HepG2 (cell line): Measurements from ENCODE around the gene HSD17B2. TPM values are rescaled to one million over a fixed set of nuclear protein-coding genes. Genes with fewer than 3 reads are reported as not detected.

ENCODE experiments used
- ATAC-seq: fragments of 200-7000 bp; cut with Tn5 transposase; 3 replicates; pipeline ENCODE4 v1.9.1; 2020; ENCODE audit warnings: mild to moderate bottlenecking, moderate library complexity
- BruUV-seq: library from RNA; stranded (reverse); fragments of 400-500 nt; replicated peaks from 2 replicates; lab custom pipeline; 2021; lab: Mats Ljungman, UMichigan
- CTCF ChIA-PET: fragments of 300-600 bp; formaldehyde crosslinking; extraction: SDS; loops from one replicate; lab custom pipeline; 2021; ENCODE audit warnings: low total read pairs, inconsistent platforms, low intra/inter-chr PET ratio; lab: Yijun Ruan, JAX
- POLR2A ChIA-PET: fragments of 350-600 bp; sonication (Branson Sonifier 250); formaldehyde crosslinking; loops from one replicate; lab custom pipeline; 2020; ENCODE audit warnings: antibody characterized with exemption, inconsistent platforms; lab: Yijun Ruan, JAX
- DNase-seq: peaks from one replicate; pipeline ENCODE4 v3.0.0-alpha.2; 2015; ENCODE audit warnings: low spot score
- FAIRE-seq: peaks from 3 replicates; lab custom pipeline; 2011; peaks lifted over from hg19 to GRCh38; lab: Jason Lieb, UNC
- H2AFZ ChIP-seq: one replicate; pipeline ENCODE4 v1.6.1; 2011; ENCODE audit warnings: low read length, inconsistent platforms
- H3K27ac ChIP-seq: fragments of 300-600 bp; 3 replicates; pipeline ENCODE4 v1.8.0; 2011; ENCODE audit warnings: mixed run types, mild to moderate bottlenecking, mixed read lengths, low read length, inconsistent platforms; ENCODE audit not compliant: insufficient read depth; ENCODE audit errors: extremely low read length
- H3K27me3 ChIP-seq, 2 experiments: fragments of 200-600 bp in 1 of 2; 2 replicates in 1 of 2; 3 replicates in 1 of 2; pipeline versions ENCODE4 v1.6.0 to v1.8.0; 2011; ENCODE audit warnings: low read length in 2 of 2, mild to moderate bottlenecking in 2 of 2, moderate library complexity in 2 of 2, inconsistent platforms in 1 of 2; ENCODE audit not compliant: insufficient read depth in 2 of 2, control insufficient read depth in 1 of 2
- H3K36me3 ChIP-seq, 2 experiments: fragments of 200-600 bp in 1 of 2; replicated peaks in 1 of 2; 2 replicates in 1 of 2; 3 replicates in 1 of 2; pipeline versions ENCODE4 v1.5.1 to v1.8.0; 2011; ENCODE audit warnings: low read length in 2 of 2, inconsistent platforms in 1 of 2; ENCODE audit not compliant: insufficient read depth in 2 of 2, control insufficient read depth in 1 of 2
- H3K4me1 ChIP-seq: 2 replicates; pipeline ENCODE4 v1.5.1; 2012; ENCODE audit warnings: low read length, inconsistent platforms; ENCODE audit not compliant: insufficient read depth
- H3K4me2 ChIP-seq: 2 replicates; pipeline ENCODE4 v1.6.0; 2011; ENCODE audit warnings: low read depth, low read length, inconsistent platforms
- H3K4me3 ChIP-seq, 3 experiments: fragments of 200-600 bp in 1 of 3; sonication (generic), shearing (Covaris generic) in 1 of 3; replicated peaks in 1 of 3; 2 replicates each; pipeline ENCODE4 v1.5.1; 2011 to 2016; ENCODE audit warnings: low read length in 3 of 3, inconsistent platforms in 2 of 3, low read depth in 2 of 3, mild to moderate bottlenecking in 2 of 3, control low read depth in 1 of 3, mixed read lengths in 1 of 3; ENCODE audit not compliant: insufficient read depth in 1 of 3
- H3K79me2 ChIP-seq: one replicate; pipeline ENCODE4 v1.6.1; 2011; ENCODE audit warnings: low read length, inconsistent platforms; ENCODE audit not compliant: insufficient read depth
- H3K9ac ChIP-seq: 2 replicates; pipeline ENCODE4 v1.6.0; 2011; ENCODE audit warnings: mild to moderate bottlenecking, low read depth, low read length, inconsistent platforms; ENCODE audit not compliant: insufficient read depth
- H3K9me3 ChIP-seq: 2 replicates; pipeline ENCODE4 v1.5.1; 2012; ENCODE audit warnings: mild to moderate bottlenecking, low read length
- H4K20me1 ChIP-seq: 2 replicates; pipeline ENCODE4 v1.6.0; 2011; ENCODE audit warnings: inconsistent platforms, mild to moderate bottlenecking, low read length, moderate library complexity; ENCODE audit not compliant: insufficient read depth
- EP300 ChIP-seq, 3 experiments: sonication (generic) in 1 of 3; formaldehyde crosslinking in 1 of 3; IDR thresholded peaks; 2 replicates each; pipeline versions ENCODE4 v1.5.1 to v1.6.1; 2011 to 2020; ENCODE audit warnings: low read depth in 2 of 3, low read length in 2 of 3, borderline replicate concordance in 1 of 3, improper control_type of control experiment in 1 of 3, mild to moderate bottlenecking in 1 of 3, missing genetic modification reagents in 1 of 3, moderate library complexity in 1 of 3
- FOXA1 ChIP-seq, 2 experiments: fragments of 450-650 bp in 1 of 2; sonication (generic) in 1 of 2; formaldehyde crosslinking in 1 of 2; IDR thresholded peaks; 2 replicates each; pipeline versions ENCODE4 v1.4.0 to v1.6.1; 2016 to 2020; ENCODE audit warnings: missing genetic modification reagents in 1 of 2
- MAFK ChIP-seq, 2 experiments: IDR thresholded peaks in 1 of 2; conservative IDR thresholded peaks in 1 of 2; 2 replicates each; pipeline ENCODE4 v1.6.1; 2011; ENCODE audit warnings: improper control_type of control experiment in 2 of 2, low read length in 2 of 2
- MED1 ChIP-seq: sonication (generic); formaldehyde crosslinking; IDR thresholded peaks from 2 replicates; pipeline ENCODE4 v1.4.0; 2020; ENCODE audit warnings: missing genetic modification reagents
- PRPF4 ChIP-seq: fragments of 200-400 bp; formaldehyde crosslinking; IDR thresholded peaks from 2 replicates; pipeline ENCODE4 v1.6.1; 2016; ENCODE audit warnings: low read length, low read depth; ENCODE audit not compliant: poor library complexity, severe bottlenecking
- RELA ChIP-seq: sonication (generic); formaldehyde crosslinking; IDR thresholded peaks from 2 replicates; pipeline ENCODE4 v1.4.0; 2020; ENCODE audit warnings: missing genetic modification reagents
- SMAD1 ChIP-seq: sonication (generic); formaldehyde crosslinking; IDR thresholded peaks from 2 replicates; pipeline ENCODE4 v1.4.0; 2020; ENCODE audit warnings: missing genetic modification reagents, low read depth, mild to moderate bottlenecking, borderline replicate concordance
- ZNF124 ChIP-seq: sonication (generic); formaldehyde crosslinking; IDR thresholded peaks from 2 replicates; pipeline ENCODE4 v1.4.0; 2020; ENCODE audit warnings: missing genetic modification reagents
- ZNF331 ChIP-seq: sonication (generic); formaldehyde crosslinking; IDR thresholded peaks from 2 replicates; pipeline ENCODE4 v1.4.0; 2020; ENCODE audit warnings: missing genetic modification reagents
- ZNF557 ChIP-seq: sonication (generic); formaldehyde crosslinking; IDR thresholded peaks from 2 replicates; pipeline ENCODE4 v1.4.0; 2020; ENCODE audit warnings: missing genetic modification reagents
- ZNF619 ChIP-seq: sonication (generic); formaldehyde crosslinking; IDR thresholded peaks from 2 replicates; pipeline ENCODE4 v1.4.0; 2020; ENCODE audit warnings: mild to moderate bottlenecking, missing genetic modification reagents
- WGBS: methylation state at CpG from one replicate; pipeline ENCODE4 v1.1.6; 2017; ENCODE audit warnings: low lambda C conversion rate; 5-methylcytosine and 5-hydroxymethylcytosine counted together
- in situ Hi-C: cut with HindIII; loops from 2 replicates; pipeline ENCODE4 v1.10.0; 2017; ENCODE audit warnings: low pct_unique_long_range_greater_than_20kb; ENCODE audit not compliant: extremely low pct_ligation_motif_present
- intact Hi-C: fragments of 100-400 bp; cut with micrococcal nuclease; formaldehyde crosslinking; loops from one replicate; pipeline ENCODE4 v1.10.0; 2022; ENCODE audit not compliant: unreplicated experiment
- polyA plus RNA-seq, 8 experiments: library from polyadenylated mRNA; depleted of rRNA in 3 of 8; stranded (reverse) in 7 of 8; unstranded in 1 of 8; fragments of >200 nt; fragmentation: Illumina TruSeq in 4 of 8; extraction: Trizol in 4 of 8; gene quantifications; 2 replicates each; pipeline versions ENCODE4 v1.2.1 to v1.2.3, GENCODE V29; 2011 to 2016; ENCODE audit warnings: low read depth in 4 of 8, missing spikeins in 1 of 8, mixed read lengths in 1 of 8; ENCODE audit not compliant: insufficient read depth in 1 of 8
- total RNA-seq, 5 experiments: library from RNA; depleted of rRNA; stranded (reverse); fragments of >200 nt; fragmentation: Illumina TruSeq; extraction: Trizol; gene quantifications; 2 replicates each; pipeline ENCODE4 v1.2.3, GENCODE V29; 2016; ENCODE audit warnings: low read depth in 1 of 5
- TF ChIP-seq, protein P1 (sequence below): sonication (generic); formaldehyde crosslinking; IDR thresholded peaks from 2 replicates; pipeline ENCODE4 v1.4.0; 2020; ENCODE audit warnings: missing genetic modification reagents, borderline replicate concordance
- TF ChIP-seq, protein P2 (sequence below): sonication (generic); IDR thresholded peaks from 2 replicates; pipeline ENCODE4 v1.6.1; 2016; ENCODE audit warnings: low read depth, borderline replicate concordance
- TF ChIP-seq, protein P3 (sequence below): sonication (generic); formaldehyde crosslinking; IDR thresholded peaks from 2 replicates; pipeline ENCODE4 v1.4.0; 2020; ENCODE audit warnings: missing genetic modification reagents

Gene HSD17B2
- total and polyA plus RNA-seq, 2 of the 13 experiments (the other 11 are each of a cell fraction or from before 2014, with no cell fraction given): 26.3 to 69.3 TPM

DNA sequence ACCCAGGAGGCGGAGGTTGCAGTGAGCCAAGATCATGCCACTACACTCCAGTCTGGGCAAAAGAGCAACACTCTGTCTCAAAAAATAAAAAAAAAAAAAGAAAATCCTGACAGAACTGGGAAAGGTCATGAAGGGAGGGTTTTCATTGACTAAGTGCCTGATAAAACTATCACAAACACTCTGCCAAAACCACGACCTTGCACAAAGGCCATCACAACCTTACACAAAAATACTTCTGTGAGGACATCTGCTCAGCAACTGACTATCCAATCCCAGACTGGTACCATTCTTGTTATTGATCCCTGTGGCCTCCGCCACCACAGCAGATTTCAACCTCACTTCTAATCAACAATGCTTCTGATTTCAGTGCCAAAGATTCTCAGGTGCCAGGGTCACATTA lies 94.8 kb downstream of the HSD17B2 start:
- no peak overlapping the region for H2AFZ ChIP-seq
- BruUV-seq: no TSS peak
- in situ Hi-C loops: no loop called here
- DNase-seq: no peak
- CTCF ChIA-PET: no interaction called here
- TF ChIP-seq, protein P1, sequence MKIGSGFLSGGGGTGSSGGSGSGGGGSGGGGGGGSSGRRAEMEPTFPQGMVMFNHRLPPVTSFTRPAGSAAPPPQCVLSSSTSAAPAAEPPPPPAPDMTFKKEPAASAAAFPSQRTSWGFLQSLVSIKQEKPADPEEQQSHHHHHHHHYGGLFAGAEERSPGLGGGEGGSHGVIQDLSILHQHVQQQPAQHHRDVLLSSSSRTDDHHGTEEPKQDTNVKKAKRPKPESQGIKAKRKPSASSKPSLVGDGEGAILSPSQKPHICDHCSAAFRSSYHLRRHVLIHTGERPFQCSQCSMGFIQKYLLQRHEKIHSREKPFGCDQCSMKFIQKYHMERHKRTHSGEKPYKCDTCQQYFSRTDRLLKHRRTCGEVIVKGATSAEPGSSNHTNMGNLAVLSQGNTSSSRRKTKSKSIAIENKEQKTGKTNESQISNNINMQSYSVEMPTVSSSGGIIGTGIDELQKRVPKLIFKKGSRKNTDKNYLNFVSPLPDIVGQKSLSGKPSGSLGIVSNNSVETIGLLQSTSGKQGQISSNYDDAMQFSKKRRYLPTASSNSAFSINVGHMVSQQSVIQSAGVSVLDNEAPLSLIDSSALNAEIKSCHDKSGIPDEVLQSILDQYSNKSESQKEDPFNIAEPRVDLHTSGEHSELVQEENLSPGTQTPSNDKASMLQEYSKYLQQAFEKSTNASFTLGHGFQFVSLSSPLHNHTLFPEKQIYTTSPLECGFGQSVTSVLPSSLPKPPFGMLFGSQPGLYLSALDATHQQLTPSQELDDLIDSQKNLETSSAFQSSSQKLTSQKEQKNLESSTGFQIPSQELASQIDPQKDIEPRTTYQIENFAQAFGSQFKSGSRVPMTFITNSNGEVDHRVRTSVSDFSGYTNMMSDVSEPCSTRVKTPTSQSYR (CRISPR knock-in tag): no peak
- TF ChIP-seq, protein P2, sequence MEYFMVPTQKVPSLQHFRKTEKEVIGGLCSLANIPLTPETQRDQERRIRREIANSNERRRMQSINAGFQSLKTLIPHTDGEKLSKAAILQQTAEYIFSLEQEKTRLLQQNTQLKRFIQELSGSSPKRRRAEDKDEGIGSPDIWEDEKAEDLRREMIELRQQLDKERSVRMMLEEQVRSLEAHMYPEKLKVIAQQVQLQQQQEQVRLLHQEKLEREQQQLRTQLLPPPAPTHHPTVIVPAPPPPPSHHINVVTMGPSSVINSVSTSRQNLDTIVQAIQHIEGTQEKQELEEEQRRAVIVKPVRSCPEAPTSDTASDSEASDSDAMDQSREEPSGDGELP: no peak
- 0 out of 4 replicates have a peak, but pooled peaks of 1 of the 2 experiments have one; percentile 3 for TF ChIP-seq MAFK (conservative IDR thresholded peaks at IDR 0.05 in 1 of 2, IDR thresholded peaks at IDR 0.05 in 1 of 2; ENCODE audit: low read length in 2 of 2)
- no peak overlapping the region for H3K4me3 ChIP-seq
- POLR2A ChIA-PET: no interaction called here
- H3K79me2 ChIP-seq: no peaks in the 10 kb centered on the region
- H3K4me2 ChIP-seq: no peak overlapping the region
- intact Hi-C loops: no loop called here
- 0 out of 2 replicates have a peak, but pooled peaks cover 5% of the 10 kb centered on the region for H3K4me1 ChIP-seq
- WGBS: 72% methylated on average over 3 of the region's 3 CpGs
- H3K9ac ChIP-seq: no peak overlapping the region
- no peak for FAIRE-seq
- no peaks in the 10 kb centered on the region for H4K20me1 ChIP-seq
- no peaks in the 10 kb centered on the region for H3K9me3 ChIP-seq
- H3K27me3 ChIP-seq: no peaks in the 10 kb centered on the region
- H3K36me3 ChIP-seq: no peaks in the 10 kb centered on the region
- no peak; the same call in 2 of the 3 replicates for ATAC-seq
- H3K27ac ChIP-seq: no peak overlapping the region

DNA sequence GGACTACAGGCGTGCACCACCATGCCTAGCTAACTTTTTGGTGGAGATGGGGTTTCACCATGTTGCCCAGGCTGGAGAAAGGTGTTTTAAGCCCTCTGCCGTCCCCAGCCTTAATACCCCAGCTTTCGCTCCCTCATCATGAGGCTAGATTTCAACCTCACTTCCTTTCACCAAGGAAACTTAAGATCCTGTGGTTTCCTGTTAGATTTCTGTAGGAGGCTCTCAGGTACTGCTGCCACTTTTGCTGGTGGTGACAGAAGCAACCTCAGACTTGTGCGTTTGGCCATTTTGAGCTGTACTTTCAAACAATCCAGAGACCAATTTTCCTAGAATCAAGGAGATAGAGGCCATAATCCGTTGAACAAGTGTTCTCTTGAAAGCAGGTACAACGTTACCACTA lies 98.7 kb downstream of the HSD17B2 start:
- Histone ChIP-seq H3K4me1 (peaks cover 35% of the 10 kb centered on the region), H3K36me3 (no peaks in the 10 kb centered on the region; a peak in 2 of 5 replicates), H3K9me3 (no peaks in the 10 kb centered on the region), H3K27me3 (no peaks in the 10 kb centered on the region), H3K27ac (no peak overlapping the region), H3K9ac (no peak overlapping the region), H2AFZ (no peak overlapping the region), H3K4me3 (no peak overlapping the region), H3K4me2 (no peak overlapping the region), H4K20me1 (no peaks in the 10 kb centered on the region), H3K79me2 (no peaks in the 10 kb centered on the region)
- no peak for FAIRE-seq
- POLR2A ChIA-PET: no interaction called here
- no peak for ATAC-seq
- DNase-seq: no peak
- WGBS: 95% methylated on average over 6 of the region's 6 CpGs
- CTCF ChIA-PET: no interaction called here
- no TSS peak for BruUV-seq
- intact Hi-C loops (no loop called here), in situ Hi-C loops (no loop called here)
- TF ChIP-seq ZNF557 (CRISPR knock-in tag) (no peak), SMAD1 (CRISPR knock-in tag) (no peak), FOXA1 (IDR thresholded peaks at IDR 0.05) (no peak), FOXA1 (CRISPR knock-in tag; IDR thresholded peaks at IDR 0.05) (no peak), PRPF4 (no peak), MED1 (CRISPR knock-in tag) (no peak), RELA (CRISPR knock-in tag) (no peak), ZNF331 (no peak), EP300 (IDR thresholded peaks at IDR 0.05; ENCODE audit: low read depth in 2 of 2, low read length in 2 of 2) (no peak), EP300 (CRISPR knock-in tag; IDR thresholded peaks at IDR 0.05; ENCODE audit: borderline replicate concordance) (no peak), ZNF124 (no peak), ZNF619 (CRISPR knock-in tag) (no peak)
- TF ChIP-seq, protein P3, sequence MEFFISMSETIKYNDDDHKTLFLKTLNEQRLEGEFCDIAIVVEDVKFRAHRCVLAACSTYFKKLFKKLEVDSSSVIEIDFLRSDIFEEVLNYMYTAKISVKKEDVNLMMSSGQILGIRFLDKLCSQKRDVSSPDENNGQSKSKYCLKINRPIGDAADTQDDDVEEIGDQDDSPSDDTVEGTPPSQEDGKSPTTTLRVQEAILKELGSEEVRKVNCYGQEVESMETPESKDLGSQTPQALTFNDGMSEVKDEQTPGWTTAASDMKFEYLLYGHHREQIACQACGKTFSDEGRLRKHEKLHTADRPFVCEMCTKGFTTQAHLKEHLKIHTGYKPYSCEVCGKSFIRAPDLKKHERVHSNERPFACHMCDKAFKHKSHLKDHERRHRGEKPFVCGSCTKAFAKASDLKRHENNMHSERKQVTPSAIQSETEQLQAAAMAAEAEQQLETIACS: no peak
